Pancreas (tissue), 10 donors: ENCODE results near the gene DOCK3. TPM values are rescaled to one million over a fixed set of nuclear protein-coding genes. Genes with fewer than 3 reads are reported as not detected.

Experiments
- ATAC-seq, 4 donors: fragments of 200-7000 bp; cut with Tn5 transposase; one replicate each; pipeline versions ENCODE4 v1.8.0 to v1.9.1; 2020; ENCODE audit warnings: mild to moderate bottlenecking in 4 of 4, moderate library complexity in 4 of 4
- DNase-seq, 6 donors: peaks; one replicate each; pipeline ENCODE4 v3.0.0-alpha.2; 2020
- FAIRE-seq: peaks from 2 replicates; lab custom pipeline; 2012; peaks lifted over from hg19 to GRCh38; lab: Jason Lieb, UNC
- H3K27ac ChIP-seq, 4 donors: fragments of 200-600 bp; sonication (generic); 1 replicate in 3 of 4; 2 replicates in 1 of 4; pipeline versions ENCODE4 v1.5.0 to v1.8.0; 2020
- H3K27me3 ChIP-seq, 4 donors: fragments of 200-600 bp; one replicate each; pipeline ENCODE4 v1.8.0; 2021
- H3K36me3 ChIP-seq, 3 donors: fragments of 200-600 bp; sonication (generic) in 1 of 3; one replicate each; pipeline versions ENCODE4 v1.5.0 to v1.8.0; 2020 to 2021
- H3K4me1 ChIP-seq, 3 donors: fragments of 200-600 bp; one replicate each; pipeline ENCODE4 v1.8.0; 2021
- H3K4me3 ChIP-seq, 4 donors: fragments of 200-600 bp; sonication (generic) in 2 of 4; one replicate each; pipeline versions ENCODE4 v1.5.0 to v1.8.0; 2020 to 2021
- H3K9me3 ChIP-seq, 4 donors: fragments of 200-600 bp; one replicate each; pipeline ENCODE4 v1.8.0; 2021
- CTCF ChIP-seq, 4 donors: fragments of 200-600 bp; sonication (generic) in 3 of 4; IDR thresholded peaks; one replicate each; pipeline versions ENCODE4 v1.5.0 to v1.8.0; 2021; ENCODE audit warnings: antibody characterized with exemption in 4 of 4
- WGBS, 2 donors: extraction: QIAGEN DNeasy Blood & Tissue Kit; methylation state at CpG; one replicate each; pipeline ENCODE4 v1.1.7; 2013; 5-methylcytosine and 5-hydroxymethylcytosine counted together
- intact Hi-C, 3 donors: fragments of 100-400 bp; cut with DNase I; formaldehyde crosslinking; loops; one replicate each; pipeline versions ENCODE4 v1.11.1 to v1.14.2; 2022
- polyA plus RNA-seq, 2 donors: library from polyadenylated mRNA; stranded (reverse); fragments of 200-250 nt; gene quantifications; one replicate each; pipeline ENCODE4 v1.2.3, GENCODE V29; 2013
- total RNA-seq, 6 donors: library from RNA; stranded (reverse); fragmentation: NEBNext Ultra II Directional in 4 of 6; extraction: Animal tissue kit (Norgen Biotek cat#: 25700) in 4 of 6; gene quantifications; one replicate each; pipeline versions ENCODE4 v1.2.1 to v1.2.4, GENCODE V29; 2021 to 2023
- donor health status: healthy with polysubstance abuse.
- donor health status: DM: no; HTN: no; CAD: no; lungs with moderate emphysema.
- donor health status: DM: no; HTN: no; CAD: no.
- donor health status: control.
- donor health status: control.
- donor health status: Bipolar disorder and iron deficiency.
- donor health status: DM: yes; HTN: yes; CAD: no.
- donor health status: DM: no; HTN: no; CAD: no.
- donor health status: DM: no; HTN: no; CAD: no.
- donor health status: DM: yes; HTN: yes; CAD: no.

Gene DOCK3
- total and polyA plus RNA-seq, 8 donors, result 0.09 to 1.5 (median 0.36) TPM

- Histone ChIP-seq H3K27ac (no peak overlapping the region), H3K9me3 (no peaks in the 10 kb centered on the region), H3K4me3 (no peak overlapping the region), H3K27me3 (no peaks in the 10 kb centered on the region), H3K36me3 (no peaks in the 10 kb centered on the region), H3K4me1 (no peaks in the 10 kb centered on the region)
- TF ChIP-seq CTCF (IDR thresholded peaks at IDR 0.05), result no peak
- no peak for ATAC-seq
- FAIRE-seq, result no peak
- intact Hi-C loops, result no loop called here
- WGBS, 2 donors, result 67 to 73% methylated on average over 1 of the region's 1 CpG
- no peak for DNase-seq
These were observed 608.7 kb downstream of the DOCK3 start for GRCh38 chr3:51283421-51283820.

GRCh38 chr3:51295625-51296024 lies 620.9 kb downstream of the DOCK3 start:
- intact Hi-C loops, result no loop called here

GRCh38 chr3:51297333-51297732 lies 622.6 kb downstream of the DOCK3 start:
- Histone ChIP-seq H3K4me1 (no peaks in the 10 kb centered on the region), H3K36me3 (no peaks in the 10 kb centered on the region), H3K27ac (no peak overlapping the region), H3K9me3 (no peaks in the 10 kb centered on the region), H3K4me3 (no peak overlapping the region), H3K27me3 (no peaks in the 10 kb centered on the region)
- intact Hi-C loops, result no loop called here
- DNase-seq (no peak), FAIRE-seq (no peak), ATAC-seq (no peak)
- TF ChIP-seq CTCF (IDR thresholded peaks at IDR 0.05), result no peak

More at GRCh38 chr3:51295625-51296024, 620.9 kb downstream of the DOCK3 start:
- Histone ChIP-seq H3K9me3 (no peaks in the 10 kb centered on the region), H3K4me1 (no peaks in the 10 kb centered on the region), H3K27me3 (no peaks in the 10 kb centered on the region), H3K4me3 (no peak overlapping the region), H3K36me3 (no peaks in the 10 kb centered on the region), H3K27ac (no peak overlapping the region)
- ATAC-seq (no peak), FAIRE-seq (no peak), DNase-seq (no peak)
- 58 to 77% methylated on average over 2 of the region's 2 CpGs for WGBS, 2 donors
- no peak for TF ChIP-seq CTCF (IDR thresholded peaks at IDR 0.05)

GRCh38 chr3:51304230-51304629 lies 629.5 kb downstream of the DOCK3 start:
- no peaks in the 10 kb centered on the region for H3K4me1 ChIP-seq
- FAIRE-seq (no peak), ATAC-seq (no peak), DNase-seq (no peak)
- 57 to 62% methylated on average over 4 of the region's 4 CpGs for WGBS, 2 donors
- no peak overlapping the region for H3K27ac ChIP-seq
- H3K36me3 ChIP-seq, result no peaks in the 10 kb centered on the region
- H3K27me3 ChIP-seq, result no peaks in the 10 kb centered on the region
- H3K9me3 ChIP-seq, result no peaks in the 10 kb centered on the region
- no peak for TF ChIP-seq CTCF (IDR thresholded peaks at IDR 0.05)
- no peak overlapping the region for H3K4me3 ChIP-seq
- intact Hi-C loops, result no loop called here

GRCh38 chr3:51306093-51306492 lies 631.4 kb downstream of the DOCK3 start:
- Histone ChIP-seq H3K9me3 (no peaks in the 10 kb centered on the region), H3K4me1 (no peaks in the 10 kb centered on the region), H3K36me3 (no peaks in the 10 kb centered on the region), H3K4me3 (no peak overlapping the region), H3K27me3 (no peaks in the 10 kb centered on the region), H3K27ac (no peak overlapping the region)
- FAIRE-seq, result no peak
- TF ChIP-seq CTCF (IDR thresholded peaks at IDR 0.05), result no peak
- DNase-seq, result no peak
- 100% methylated on average over 1 of the region's 1 CpG for WGBS, 2 donors
- intact Hi-C loops, result no loop called here
- ATAC-seq, result no peak
